Prostate gland (tissue), 2 donors: ENCODE measurements around the gene DNAI2. TPM values are rescaled to one million over a fixed set of nuclear protein-coding genes. Genes with fewer than 3 reads are reported as not detected.

Experiments used
- DNase-seq: peaks from one replicate; pipeline ENCODE4 v3.0.0-alpha.2; 2019; ENCODE audit warnings: low spot score
- H3K27ac ChIP-seq, 2 donors: fragments of 200-600 bp; sonication (generic); 2 replicates each; pipeline ENCODE4 v1.5.1; 2017 to 2019
- H3K27me3 ChIP-seq: fragments of 200-600 bp; sonication (generic); replicated peaks from 2 replicates; pipeline ENCODE4 v1.5.1; 2019; ENCODE audit not compliant: insufficient read depth
- H3K36me3 ChIP-seq, 2 donors: fragments of 200-600 bp; sonication (generic); 1 replicate in 1 of 2; 2 replicates in 1 of 2; pipeline versions ENCODE4 v1.5.1 to v1.8.1; 2017 to 2019
- H3K4me1 ChIP-seq: fragments of 200-600 bp; sonication (generic); replicated peaks from 2 replicates; pipeline ENCODE4 v1.5.1; 2019
- H3K4me3 ChIP-seq, 2 donors: fragments of 200-600 bp; sonication (generic); 2 replicates each; pipeline ENCODE4 v1.5.1; 2017 to 2019
- H3K9me3 ChIP-seq: fragments of 200-600 bp; sonication (generic); 2 replicates; pipeline ENCODE4 v1.5.1; 2017
- CTCF ChIP-seq, 4 experiments: fragments of 200-600 bp in 2 of 4; fragments of 450-650 bp in 2 of 4; sonication (generic) in 2 of 4; IDR thresholded peaks; 1 replicate in 3 of 4; 2 replicates in 1 of 4; pipeline ENCODE4 v1.5.1; 2016 to 2019; ENCODE audit warnings: antibody characterized with exemption in 4 of 4, mild to moderate bottlenecking in 2 of 4, moderate library complexity in 2 of 4
- POLR2A ChIP-seq: fragments of 450-650 bp; IDR thresholded peaks from one replicate; pipeline ENCODE4 v1.6.1; 2016; ENCODE audit warnings: antibody characterized with exemption, mild to moderate bottlenecking
- POLR2AphosphoS5 ChIP-seq: sonication (generic); formaldehyde crosslinking; IDR thresholded peaks from one replicate; pipeline ENCODE4 v1.6.1; 2017; ENCODE audit warnings: antibody characterized with exemption
- WGBS: methylation state at CpG from one replicate; pipeline ENCODE4 v1.1.5; 2018; 5-methylcytosine and 5-hydroxymethylcytosine counted together
- intact Hi-C: fragments of 100-400 bp; cut with DNase I; formaldehyde crosslinking; loops from one replicate; pipeline ENCODE4 v1.14.2; 2022
- total RNA-seq, 2 donors: library from RNA; depleted of rRNA; stranded (reverse); fragments of >200 nt; gene quantifications; one replicate each; pipeline ENCODE4 v1.1.0, GENCODE V29; 2016

The DNAI2 gene
- total RNA-seq, 2 donors from 2014 or later, result 4.3 TPM; not detected in 1

- TF ChIP-seq CTCF (IDR thresholded peaks at IDR 0.05) (no peak), POLR2AphosphoS5 (no peak), POLR2A (no peak)
- Histone ChIP-seq H3K36me3 (no peaks in the 10 kb centered on the region), H3K27me3 (no peaks in the 10 kb centered on the region), H3K4me3 (no peak overlapping the region), H3K27ac (no peak overlapping the region), H3K9me3 (no peaks in the 10 kb centered on the region), H3K4me1 (no peaks in the 10 kb centered on the region)
- DNase-seq, result no peak
- 71% methylated on average over 6 of the region's 6 CpGs for WGBS
- intact Hi-C loops, result no loop called here
These were observed 29.5 kb upstream of the DNAI2 start for GRCh38 chr17:74244548-74244947.

- Histone ChIP-seq H3K9me3 (no peaks in the 10 kb centered on the region), H3K27me3 (no peaks in the 10 kb centered on the region), H3K27ac (no peak overlapping the region), H3K36me3 (no peaks in the 10 kb centered on the region), H3K4me1 (no peaks in the 10 kb centered on the region), H3K4me3 (no peak overlapping the region)
- intact Hi-C loops, result no loop called here
- 75% methylated on average over 21 of the region's 21 CpGs for WGBS
- TF ChIP-seq CTCF (IDR thresholded peaks at IDR 0.05), result no peak
- TF ChIP-seq POLR2AphosphoS5, result no peak
- DNase-seq, result no peak
These were observed 28.7 kb upstream of the DNAI2 start for GRCh38 chr17:74245145-74245831.

GRCh38 chr17:74245871-74246270, 28.2 kb upstream of the DNAI2 start:
- DNase-seq, result no peak
- Histone ChIP-seq H3K4me1 (no peaks in the 10 kb centered on the region), H3K27me3 (no peaks in the 10 kb centered on the region), H3K36me3 (no peaks in the 10 kb centered on the region), H3K27ac (no peak overlapping the region), H3K9me3 (no peaks in the 10 kb centered on the region), H3K4me3 (no peak overlapping the region)
- no peak for TF ChIP-seq POLR2A
- no peak for TF ChIP-seq CTCF (IDR thresholded peaks at IDR 0.05)
- no peak for TF ChIP-seq POLR2AphosphoS5
- intact Hi-C loops, result no loop called here
- 68% methylated on average over 5 of the region's 5 CpGs for WGBS

GRCh38 chr17:74249590-74250270, 24.3 kb upstream of the DNAI2 start:
- intact Hi-C loops, result no loop called here
- WGBS, result 74% methylated on average over 16 of the region's 17 CpGs
- Histone ChIP-seq H3K4me3 (no peak overlapping the region), H3K27ac (no peak overlapping the region), H3K27me3 (no peaks in the 10 kb centered on the region), H3K36me3 (no peaks in the 10 kb centered on the region), H3K9me3 (no peaks in the 10 kb centered on the region), H3K4me1 (no peaks in the 10 kb centered on the region)
- DNase-seq, result no peak
- no peak for TF ChIP-seq CTCF (IDR thresholded peaks at IDR 0.05)
- no peak for TF ChIP-seq POLR2AphosphoS5
- no peak for TF ChIP-seq POLR2A
